Measurements from ENCODE around the gene TBCK. TPM values are rescaled to one million over a fixed set of nuclear protein-coding genes. Genes with fewer than 3 reads are reported as not detected.

TBCK gene
- total RNA-seq, 4 donors from 2014 or later = 37.4 to 97.1 (median 48.3) TPM

- Histone ChIP-seq H3K27me3 (no peaks in the 10 kb centered on the region), H3K36me3 (no peaks in the 10 kb centered on the region), H3K4me3 (no peak overlapping the region), H3K4me1 (no peaks in the 10 kb centered on the region), H3K9me3 (peaks cover 0 to 3% of the 10 kb centered on the region in 2 donors), H3K27ac (no peak overlapping the region)
- DNase-seq = no peak
- no peak for TF ChIP-seq POLR2A (IDR thresholded peaks at IDR 0.05)
- TF ChIP-seq, protein P1, sequence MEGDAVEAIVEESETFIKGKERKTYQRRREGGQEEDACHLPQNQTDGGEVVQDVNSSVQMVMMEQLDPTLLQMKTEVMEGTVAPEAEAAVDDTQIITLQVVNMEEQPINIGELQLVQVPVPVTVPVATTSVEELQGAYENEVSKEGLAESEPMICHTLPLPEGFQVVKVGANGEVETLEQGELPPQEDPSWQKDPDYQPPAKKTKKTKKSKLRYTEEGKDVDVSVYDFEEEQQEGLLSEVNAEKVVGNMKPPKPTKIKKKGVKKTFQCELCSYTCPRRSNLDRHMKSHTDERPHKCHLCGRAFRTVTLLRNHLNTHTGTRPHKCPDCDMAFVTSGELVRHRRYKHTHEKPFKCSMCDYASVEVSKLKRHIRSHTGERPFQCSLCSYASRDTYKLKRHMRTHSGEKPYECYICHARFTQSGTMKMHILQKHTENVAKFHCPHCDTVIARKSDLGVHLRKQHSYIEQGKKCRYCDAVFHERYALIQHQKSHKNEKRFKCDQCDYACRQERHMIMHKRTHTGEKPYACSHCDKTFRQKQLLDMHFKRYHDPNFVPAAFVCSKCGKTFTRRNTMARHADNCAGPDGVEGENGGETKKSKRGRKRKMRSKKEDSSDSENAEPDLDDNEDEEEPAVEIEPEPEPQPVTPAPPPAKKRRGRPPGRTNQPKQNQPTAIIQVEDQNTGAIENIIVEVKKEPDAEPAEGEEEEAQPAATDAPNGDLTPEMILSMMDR (IDR thresholded peaks at IDR 0.05) = no peak
- intact Hi-C loops (cut with DNase I; ENCODE audit: low total_unique reads) = no loop called here
These were observed 235.6 kb downstream of the TBCK start for GRCh38 chr4:106080376-106080775.

- H3K27me3 ChIP-seq = no peaks in the 10 kb centered on the region
- peaks cover 0 to 3% of the 10 kb centered on the region in 2 donors for H3K9me3 ChIP-seq
- DNase-seq = no peak
- TF ChIP-seq POLR2A (IDR thresholded peaks at IDR 0.05) = no peak
- TF ChIP-seq, protein P1 (IDR thresholded peaks at IDR 0.05) = no peak
- H3K4me1 ChIP-seq = no peaks in the 10 kb centered on the region
- intact Hi-C loops (cut with DNase I; ENCODE audit: low total_unique reads) = no loop called here
- no peak overlapping the region for H3K27ac ChIP-seq
- no peak overlapping the region for H3K4me3 ChIP-seq
- H3K36me3 ChIP-seq = no peaks in the 10 kb centered on the region
These were observed 236.4 kb downstream of the TBCK start for GRCh38 chr4:106079616-106080015.

- intact Hi-C loops (cut with DNase I; ENCODE audit: low total_unique reads) = no loop called here
- TF ChIP-seq POLR2A (IDR thresholded peaks at IDR 0.05) = no peak
- TF ChIP-seq, protein P1 (IDR thresholded peaks at IDR 0.05) = no peak
- no peaks in the 10 kb centered on the region for H3K36me3 ChIP-seq
- no peak for DNase-seq
- peaks cover 0 to 4% of the 10 kb centered on the region in 2 donors for H3K4me1 ChIP-seq
- H3K9me3 ChIP-seq = no peaks in the 10 kb centered on the region
- H3K4me3 ChIP-seq = no peak overlapping the region
- H3K27me3 ChIP-seq = no peaks in the 10 kb centered on the region
- H3K27ac ChIP-seq = peak overlapping the region in 1 of 2 donors; percentile 27
These were observed 251.0 kb downstream of the TBCK start for GRCh38 chr4:106065018-106065417.

- Histone ChIP-seq H3K4me3 (no peak overlapping the region), H3K9me3 (no peaks in the 10 kb centered on the region), H3K27me3 (no peaks in the 10 kb centered on the region), H3K27ac (no peak overlapping the region), H3K36me3 (no peaks in the 10 kb centered on the region), H3K4me1 (peaks cover 0 to 4% of the 10 kb centered on the region in 2 donors)
- DNase-seq = no peak
- intact Hi-C loops (cut with DNase I; ENCODE audit: low total_unique reads) = no loop called here
- TF ChIP-seq, protein P1 (IDR thresholded peaks at IDR 0.05) = no peak
- TF ChIP-seq POLR2A (IDR thresholded peaks at IDR 0.05) = no peak
These were observed 253.0 kb downstream of the TBCK start for GRCh38 chr4:106063009-106063408.

GRCh38 chr4:106062452-106062875 lies 253.5 kb downstream of the TBCK start:
- Histone ChIP-seq H3K4me3 (no peak overlapping the region), H3K27me3 (no peaks in the 10 kb centered on the region), H3K27ac (no peak overlapping the region), H3K36me3 (no peaks in the 10 kb centered on the region), H3K4me1 (peaks cover 0 to 4% of the 10 kb centered on the region in 2 donors), H3K9me3 (no peaks in the 10 kb centered on the region)
- intact Hi-C loops (cut with DNase I; ENCODE audit: low total_unique reads) = no loop called here
- no peak for DNase-seq
- TF ChIP-seq POLR2A (IDR thresholded peaks at IDR 0.05) = no peak
- TF ChIP-seq, protein P1 (IDR thresholded peaks at IDR 0.05) = no peak

Measured in uterus (tissue), 4 donors.